ENCODE measurements around the gene FAM89B.

The FAM89B gene

GRCh38 chr11:65540290-65541092 is 31.8 kb upstream of the FAM89B start:
- Histone ChIP-seq H3K27ac (peak overlapping the region; percentile 64 to 93), H3K4me3 (peak overlapping the region; percentile 80)
- peak; percentile 82 for TF ChIP-seq CTCF (IDR thresholded peaks at IDR 0.05)
- DNase-seq (ENCODE audit: low spot score), result peak; percentile 96

- DNase-seq (ENCODE audit: low spot score), result peak; percentile 74
- TF ChIP-seq CTCF (IDR thresholded peaks at IDR 0.05), result peak; percentile 11
- peak overlapping the region; percentile 80 for H3K4me3 ChIP-seq
- peak overlapping the region; percentile 64 to 93 for H3K27ac ChIP-seq
These were observed 31.0 kb upstream of the FAM89B start for GRCh38 chr11:65541093-65541982.

GRCh38 chr11:65542738-65543390 is 29.5 kb upstream of the FAM89B start:
- H3K4me3 ChIP-seq, result no peak overlapping the region
- H3K27ac ChIP-seq, result peak overlapping the region in 1 of 2 donors; percentile 10
- DNase-seq (ENCODE audit: low spot score), result no peak
- TF ChIP-seq CTCF (IDR thresholded peaks at IDR 0.05), result no peak

- peak overlapping the region; percentile 48 for H3K4me3 ChIP-seq
- TF ChIP-seq CTCF (IDR thresholded peaks at IDR 0.05), result no peak
- peak overlapping the region in 1 of 2 donors; percentile 18 for H3K27ac ChIP-seq
- no peak for DNase-seq (ENCODE audit: low spot score)
These were observed 26.5 kb upstream of the FAM89B start for GRCh38 chr11:65545853-65546216.

GRCh38 chr11:65546217-65546958 is 25.9 kb upstream of the FAM89B start:
- Histone ChIP-seq H3K4me3 (peak overlapping the region; percentile 48), H3K27ac (peak overlapping the region in 1 of 2 donors; percentile 18)
- no peak for DNase-seq (ENCODE audit: low spot score)
- TF ChIP-seq CTCF (IDR thresholded peaks at IDR 0.05), result no peak

GRCh38 chr11:65547446-65548125 is 24.8 kb upstream of the FAM89B start:
- no peak for DNase-seq (ENCODE audit: low spot score)
- Histone ChIP-seq H3K4me3 (no peak overlapping the region), H3K27ac (no peak overlapping the region)
- TF ChIP-seq CTCF (IDR thresholded peaks at IDR 0.05), result no peak

Data from coronary artery (tissue), 2 donors.